Skeletal muscle satellite cell (primary cell): ENCODE data around the gene RBMS1.

Source experiments
- H3K27me3 ChIP-seq: 2 replicates; pipeline ENCODE4 v1.7.0; 2013; ENCODE audit warnings: low read length; ENCODE audit not compliant: control insufficient read depth, insufficient read depth
- H3K36me3 ChIP-seq: 2 replicates; pipeline ENCODE4 v1.7.0; 2013; ENCODE audit warnings: mild to moderate bottlenecking, control low read depth, low read length; ENCODE audit not compliant: insufficient read depth
- H3K4me1 ChIP-seq: 2 replicates; pipeline ENCODE4 v1.7.0; 2013; ENCODE audit warnings: low read length; ENCODE audit not compliant: control insufficient read depth, insufficient read depth
- H3K4me2 ChIP-seq: 2 replicates; pipeline ENCODE4 v1.7.0; 2013; ENCODE audit warnings: mild to moderate bottlenecking, low read length
- H3K4me3 ChIP-seq: 2 replicates; pipeline ENCODE4 v1.7.0; 2013; ENCODE audit warnings: low read length
- H3K9ac ChIP-seq: 2 replicates; pipeline ENCODE4 v1.7.0; 2013; ENCODE audit warnings: mild to moderate bottlenecking, low read depth, low read length, moderate library complexity
- H3K9me3 ChIP-seq: replicated peaks from 2 replicates; pipeline ENCODE4 v1.7.0; 2013; ENCODE audit warnings: mild to moderate bottlenecking, control low read depth, low read length

RBMS1 gene

GRCh38 chr2:160405077-160405867 is 88.3 kb downstream of the RBMS1 start:
- H3K4me2 ChIP-seq: peak overlapping the region; percentile 84
- H3K9me3 ChIP-seq: no peaks in the 10 kb centered on the region
- H3K27me3 ChIP-seq: no peaks in the 10 kb centered on the region
- peak overlapping the region; percentile 96 for H3K9ac ChIP-seq
- H3K4me1 ChIP-seq: peaks cover 64% of the 10 kb centered on the region
- no peaks in the 10 kb centered on the region for H3K36me3 ChIP-seq
- peak overlapping the region; percentile 76 for H3K4me3 ChIP-seq

GRCh38 chr2:160402997-160403979 is 90.3 kb downstream of the RBMS1 start:
- peak overlapping the region; percentile 76 for H3K4me3 ChIP-seq
- peak overlapping the region; percentile 84 for H3K4me2 ChIP-seq
- H3K36me3 ChIP-seq: no peaks in the 10 kb centered on the region
- no peaks in the 10 kb centered on the region for H3K9me3 ChIP-seq
- no peaks in the 10 kb centered on the region for H3K27me3 ChIP-seq
- H3K4me1 ChIP-seq: peaks cover 68% of the 10 kb centered on the region
- H3K9ac ChIP-seq: peak overlapping the region; percentile 37

- H3K4me1 ChIP-seq: peaks cover 72% of the 10 kb centered on the region
- peak overlapping the region; percentile 14 for H3K4me3 ChIP-seq
- H3K27me3 ChIP-seq: no peaks in the 10 kb centered on the region
- no peaks in the 10 kb centered on the region for H3K36me3 ChIP-seq
- peak overlapping the region; percentile 84 for H3K4me2 ChIP-seq
- H3K9ac ChIP-seq: peak overlapping the region; percentile 37
- no peaks in the 10 kb centered on the region for H3K9me3 ChIP-seq
Measured at GRCh38 chr2:160402501-160402900, 91.1 kb downstream of the RBMS1 start.

- no peak overlapping the region for H3K4me3 ChIP-seq
- no peaks in the 10 kb centered on the region for H3K9me3 ChIP-seq
- peaks cover 78% of the 10 kb centered on the region for H3K4me1 ChIP-seq
- H3K9ac ChIP-seq: no peak overlapping the region
- H3K36me3 ChIP-seq: no peaks in the 10 kb centered on the region
- H3K4me2 ChIP-seq: peak overlapping the region; percentile 84
- H3K27me3 ChIP-seq: no peaks in the 10 kb centered on the region
Measured at GRCh38 chr2:160401895-160402294, 91.7 kb downstream of the RBMS1 start.

GRCh38 chr2:160399880-160400279 is 93.7 kb downstream of the RBMS1 start:
- Histone ChIP-seq H3K27me3 (no peaks in the 10 kb centered on the region), H3K4me1 (peaks cover 83% of the 10 kb centered on the region), H3K4me3 (no peak overlapping the region), H3K9ac (no peak overlapping the region), H3K4me2 (peak overlapping the region; percentile 4), H3K36me3 (peaks cover 3% of the 10 kb centered on the region), H3K9me3 (no peaks in the 10 kb centered on the region)

- H3K4me2 ChIP-seq: peak overlapping the region; percentile 67
- H3K27me3 ChIP-seq: no peaks in the 10 kb centered on the region
- peaks cover 82% of the 10 kb centered on the region for H3K4me1 ChIP-seq
- H3K4me3 ChIP-seq: peak overlapping the region; percentile 14
- H3K9me3 ChIP-seq: no peaks in the 10 kb centered on the region
- peak overlapping the region; percentile 63 for H3K9ac ChIP-seq
- H3K36me3 ChIP-seq: peaks cover 3% of the 10 kb centered on the region
Measured at GRCh38 chr2:160397530-160397865, 96.1 kb downstream of the RBMS1 start.

- no peaks in the 10 kb centered on the region for H3K9me3 ChIP-seq
- no peaks in the 10 kb centered on the region for H3K27me3 ChIP-seq
- H3K4me1 ChIP-seq: peaks cover 88% of the 10 kb centered on the region
- H3K9ac ChIP-seq: peak overlapping the region; percentile 14
- H3K36me3 ChIP-seq: peaks cover 3% of the 10 kb centered on the region
- H3K4me3 ChIP-seq: no peak overlapping the region
- peak overlapping the region; percentile 18 for H3K4me2 ChIP-seq
Measured at GRCh38 chr2:160394153-160394552, 99.5 kb downstream of the RBMS1 start.

- H3K4me1 ChIP-seq: peaks cover 86% of the 10 kb centered on the region
- no peaks in the 10 kb centered on the region for H3K9me3 ChIP-seq
- no peak overlapping the region for H3K4me3 ChIP-seq
- H3K27me3 ChIP-seq: no peaks in the 10 kb centered on the region
- H3K36me3 ChIP-seq: peaks cover 3% of the 10 kb centered on the region
- H3K9ac ChIP-seq: peak overlapping the region; percentile 12
- peak overlapping the region; percentile 46 for H3K4me2 ChIP-seq
Measured at GRCh38 chr2:160392201-160392600, 101.4 kb downstream of the RBMS1 start.

- peak overlapping the region; percentile 60 for H3K4me2 ChIP-seq
- H3K36me3 ChIP-seq: peaks cover 2% of the 10 kb centered on the region
- H3K4me3 ChIP-seq: no peak overlapping the region
- peaks cover 90% of the 10 kb centered on the region for H3K4me1 ChIP-seq
- no peaks in the 10 kb centered on the region for H3K27me3 ChIP-seq
- H3K9ac ChIP-seq: peak overlapping the region; percentile 65
- no peaks in the 10 kb centered on the region for H3K9me3 ChIP-seq
Measured at GRCh38 chr2:160390544-160391455, 102.8 kb downstream of the RBMS1 start.

- H3K36me3 ChIP-seq: peaks cover under 1% of the 10 kb centered on the region
- peaks cover 92% of the 10 kb centered on the region for H3K4me1 ChIP-seq
- no peaks in the 10 kb centered on the region for H3K27me3 ChIP-seq
- no peaks in the 10 kb centered on the region for H3K9me3 ChIP-seq
- H3K4me3 ChIP-seq: no peak overlapping the region
- H3K4me2 ChIP-seq: peak overlapping the region; percentile 58
- H3K9ac ChIP-seq: peak overlapping the region; percentile 63
Measured at GRCh38 chr2:160389875-160390274, 103.7 kb downstream of the RBMS1 start.
